GM18909 (cell line): Measurements from ENCODE around the gene DNAH10.

Source experiments
- ATAC-seq: cut with Tn5 transposase; IDR thresholded peaks from one replicate; pipeline ENCODE4 v1.9.1; 2021; ENCODE audit warnings: mild to moderate bottlenecking; ENCODE audit not compliant: unreplicated experiment, poor library complexity

DNAH10 gene

DNA sequence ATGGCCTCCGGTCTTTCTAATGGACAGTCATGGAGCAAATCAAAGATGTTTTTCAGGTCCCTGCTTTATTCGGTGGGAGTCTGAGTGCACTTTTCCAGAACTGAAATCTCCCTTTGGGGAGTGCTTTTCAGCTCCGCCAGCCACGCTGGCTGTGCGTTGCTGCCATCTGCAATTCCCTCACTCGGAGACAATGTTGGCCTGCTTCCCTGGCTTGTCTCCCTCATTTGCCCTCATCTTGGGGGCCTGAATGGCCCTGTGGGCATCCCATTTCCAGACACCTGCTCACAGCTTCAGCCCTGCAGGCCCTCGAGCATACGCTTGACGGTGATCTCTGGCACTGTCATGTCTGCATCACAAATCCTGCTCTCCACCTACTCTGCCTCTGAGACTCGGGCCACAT is 106.7 kb downstream of the DNAH10 start:
- no peak for ATAC-seq

DNA sequence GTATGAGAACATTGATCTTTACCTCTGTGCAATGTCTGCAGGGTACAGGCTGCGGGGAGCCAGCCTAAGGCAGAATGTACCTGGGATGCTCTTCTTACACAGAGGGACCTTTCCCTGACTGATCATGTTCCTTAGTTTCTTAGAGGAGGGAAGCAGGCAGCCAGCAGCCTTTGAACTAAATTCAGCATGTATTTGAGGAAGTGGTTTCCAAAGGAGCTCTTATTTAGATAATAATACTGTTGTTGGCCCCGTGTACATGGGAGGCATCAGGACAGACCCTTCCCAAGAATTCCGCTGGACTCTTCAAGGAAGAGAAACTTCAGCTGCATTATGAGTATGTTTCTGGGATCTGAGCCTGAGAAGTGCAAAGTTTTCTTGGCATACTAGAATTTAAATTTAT is 111.7 kb downstream of the DNAH10 start:
- no peak for ATAC-seq

DNA sequence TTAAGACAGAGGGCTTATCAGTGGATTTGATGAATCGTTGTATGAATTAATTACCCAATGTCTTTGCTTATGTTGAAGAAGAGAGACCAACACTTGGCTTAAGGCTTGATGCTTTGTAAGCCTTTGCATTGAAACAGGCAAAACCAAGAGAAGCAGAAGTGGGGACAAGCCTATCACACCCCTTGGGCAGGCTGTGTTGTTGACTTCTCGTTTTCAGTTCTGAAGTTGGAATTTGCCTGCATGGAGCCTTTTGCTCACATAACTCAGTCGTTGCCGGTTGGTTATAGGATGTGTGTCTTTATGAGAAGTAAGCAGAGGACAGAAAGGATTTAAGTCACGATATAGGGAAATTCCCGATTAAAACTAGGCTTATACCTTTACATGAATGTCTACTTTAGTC is 115.9 kb downstream of the DNAH10 start:
- no peak for ATAC-seq

DNA sequence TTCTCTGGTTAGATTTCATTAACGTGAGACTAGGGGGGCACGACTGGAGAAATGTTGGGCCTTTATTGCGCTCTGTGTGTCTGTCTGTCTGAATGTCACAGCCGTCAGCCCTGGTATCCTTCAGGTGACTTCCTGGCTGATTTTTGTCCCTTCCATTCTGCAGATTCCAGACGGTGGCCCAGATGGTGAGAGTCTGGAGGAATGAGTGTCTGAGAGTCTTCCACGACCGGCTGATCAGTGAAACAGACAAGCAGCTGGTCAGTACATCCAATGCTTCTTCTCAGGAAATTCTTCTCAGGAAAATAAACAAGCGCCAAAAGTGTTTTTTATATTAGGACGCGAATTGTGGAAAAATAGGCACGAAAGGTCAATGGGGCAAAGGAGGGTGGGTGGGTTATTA is 117.0 kb downstream of the DNAH10 start:
- no peak for ATAC-seq

- no peak for ATAC-seq
Measured at GRCh38 chr12:123879691-123880090, 117.6 kb downstream of the DNAH10 start.

GRCh38 chr12:123882161-123882705 is 120.1 kb downstream of the DNAH10 start:
- no peak for ATAC-seq

DNA sequence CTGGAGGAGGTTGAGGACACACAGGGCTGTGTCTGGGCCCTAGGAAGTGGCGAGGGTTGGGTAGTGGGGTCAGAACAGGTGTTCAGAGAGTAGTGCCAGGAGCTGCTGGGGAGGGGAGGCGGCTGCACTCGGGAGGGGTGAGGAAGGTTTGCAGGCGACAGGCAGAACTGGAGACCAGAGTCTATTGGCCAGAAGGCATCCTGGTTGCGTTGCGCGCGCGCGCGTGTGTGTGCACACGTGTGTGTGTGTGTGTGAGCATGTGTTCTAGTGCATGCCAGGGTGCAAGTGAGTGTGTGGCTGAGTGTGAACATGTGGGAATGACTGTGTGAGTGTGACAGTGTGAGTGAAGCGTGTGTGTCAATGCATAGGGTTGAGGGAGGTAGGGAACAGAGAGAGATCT is 124.2 kb downstream of the DNAH10 start:
- ATAC-seq: no peak

DNA sequence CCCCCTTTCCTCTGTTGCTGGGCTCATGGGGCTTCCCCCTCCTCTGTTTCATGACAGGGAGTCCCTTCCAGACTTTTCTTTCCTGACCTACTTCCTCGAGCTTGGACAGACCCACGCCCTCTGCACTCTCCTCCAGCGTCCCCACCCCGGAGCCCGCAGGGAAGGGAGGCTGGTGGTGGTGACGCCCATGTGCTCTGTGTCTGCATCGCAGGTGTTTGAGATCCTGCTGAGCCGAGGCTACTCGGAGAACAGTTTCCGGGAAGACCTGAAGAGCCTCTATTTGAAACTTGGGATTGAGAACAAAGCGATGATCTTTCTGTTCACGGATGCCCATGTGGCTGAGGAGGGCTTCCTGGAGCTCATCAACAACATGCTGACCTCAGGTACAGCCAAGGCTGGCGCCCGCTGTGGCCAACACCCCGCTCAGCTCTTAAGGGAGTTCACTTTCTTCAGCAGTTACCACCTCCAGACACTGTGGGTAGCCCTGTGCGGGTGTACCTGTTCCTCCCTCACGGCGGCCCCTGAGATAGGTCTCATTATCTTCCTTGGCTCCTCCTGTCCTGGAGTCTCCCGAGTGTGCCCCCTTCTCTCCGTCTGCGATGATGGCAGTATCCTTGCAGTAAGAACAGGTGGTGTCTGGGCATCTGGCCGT is 125.0 kb downstream of the DNAH10 start:
- ATAC-seq: no peak

- ATAC-seq: no peak
Measured at GRCh38 chr12:123888989-123889388, 126.9 kb downstream of the DNAH10 start.

DNA sequence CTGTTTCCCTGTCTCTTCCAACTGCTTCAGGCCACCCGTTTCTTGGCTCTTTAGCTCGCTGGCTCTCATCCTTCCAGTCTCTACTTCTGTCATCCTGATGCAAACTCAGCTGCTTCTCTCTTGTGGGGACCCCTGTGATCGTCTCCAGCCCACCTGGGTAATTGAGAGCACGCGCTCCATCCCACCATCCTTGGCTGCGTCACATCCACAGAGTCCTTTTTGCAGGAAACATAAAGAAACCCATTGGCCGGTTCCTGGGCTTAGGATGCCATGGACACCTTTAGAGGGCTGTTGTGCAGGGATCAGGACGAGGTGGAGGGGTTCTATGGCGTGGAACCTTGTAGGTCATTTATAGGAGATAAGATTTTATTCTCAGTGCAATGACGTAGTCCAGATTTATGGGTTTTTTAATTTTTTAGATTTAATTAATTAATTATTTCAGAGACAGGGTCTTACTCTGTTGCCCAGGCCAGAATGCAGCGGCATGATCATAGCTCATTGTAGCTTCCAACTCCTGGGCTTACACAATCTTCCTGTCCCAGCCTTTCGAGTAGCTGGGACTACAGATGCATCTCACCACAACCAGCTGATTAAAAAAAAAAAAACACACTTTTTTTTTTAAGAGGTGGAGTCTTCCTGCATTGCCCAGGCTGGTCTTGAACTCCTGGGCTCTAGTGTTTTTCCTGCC is 127.9 kb downstream of the DNAH10 start:
- no peak for ATAC-seq

GRCh38 chr12:123890536-123890902 is 128.4 kb downstream of the DNAH10 start:
- no peak for ATAC-seq

- ATAC-seq: no peak
Measured at GRCh38 chr12:123891011-123891410, 128.9 kb downstream of the DNAH10 start.

GRCh38 chr12:123891516-123892179 is 129.5 kb downstream of the DNAH10 start:
- ATAC-seq: no peak

DNA sequence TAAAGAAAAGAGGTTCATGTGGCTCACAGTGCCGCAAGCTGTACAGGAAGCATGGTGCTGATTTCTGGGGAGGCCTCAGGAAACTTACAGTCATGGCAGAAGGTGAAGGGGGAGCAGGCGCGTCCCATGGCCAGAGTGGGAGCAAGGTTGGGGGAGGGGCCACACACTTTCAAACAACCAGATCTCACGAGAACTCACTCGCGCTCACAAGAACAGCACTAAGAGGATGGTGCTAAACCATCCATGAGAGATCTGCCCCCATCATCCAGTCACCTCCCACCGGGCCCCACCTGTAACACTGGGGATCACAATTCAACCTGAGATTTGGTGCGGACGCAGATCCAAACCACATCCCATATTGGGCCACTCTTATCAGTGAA is 130.1 kb downstream of the DNAH10 start:
- ATAC-seq: no peak

GRCh38 chr12:123892853-123893252 is 130.8 kb downstream of the DNAH10 start:
- ATAC-seq: no peak

DNA sequence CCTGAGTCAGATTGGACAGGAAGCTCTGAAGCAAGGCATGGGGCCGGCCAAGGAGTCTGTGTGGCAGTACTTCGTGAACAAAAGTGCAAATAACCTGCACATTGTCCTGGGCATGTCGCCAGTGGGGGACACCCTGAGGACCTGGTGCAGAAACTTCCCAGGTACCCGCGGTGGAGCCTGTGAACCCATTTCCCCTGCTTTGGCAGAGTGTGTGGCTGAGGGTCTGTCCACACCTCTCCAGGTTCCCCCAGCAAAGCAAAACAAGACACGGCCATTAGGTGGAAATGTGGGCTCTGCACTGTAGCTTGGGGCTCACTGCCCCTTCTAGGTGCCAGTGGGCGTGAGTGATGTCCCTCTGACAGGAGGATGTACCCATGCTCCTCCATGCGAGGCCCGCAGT is 131.2 kb downstream of the DNAH10 start:
- no peak for ATAC-seq

GRCh38 chr12:123894823-123895345 is 132.8 kb downstream of the DNAH10 start:
- no peak for ATAC-seq

DNA sequence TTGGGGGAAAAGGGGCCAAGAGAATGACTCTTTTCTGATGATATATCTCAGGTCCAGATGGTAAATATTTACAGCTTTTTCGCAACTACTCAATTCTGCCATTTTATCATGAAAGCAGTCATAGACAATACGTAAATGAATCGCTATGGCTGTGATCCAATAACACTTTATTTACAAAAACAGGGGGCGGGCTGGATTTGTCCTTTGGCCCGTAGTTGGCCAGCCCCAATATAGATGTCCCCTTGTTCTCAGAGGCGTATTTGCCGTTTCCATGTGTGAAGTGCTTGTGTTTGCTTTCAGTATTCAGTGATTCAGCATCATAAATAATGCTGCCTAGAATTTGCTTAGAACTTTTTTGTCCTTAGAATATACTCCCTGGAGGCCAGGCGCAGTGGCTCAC is 133.3 kb downstream of the DNAH10 start:
- ATAC-seq: no peak

DNA sequence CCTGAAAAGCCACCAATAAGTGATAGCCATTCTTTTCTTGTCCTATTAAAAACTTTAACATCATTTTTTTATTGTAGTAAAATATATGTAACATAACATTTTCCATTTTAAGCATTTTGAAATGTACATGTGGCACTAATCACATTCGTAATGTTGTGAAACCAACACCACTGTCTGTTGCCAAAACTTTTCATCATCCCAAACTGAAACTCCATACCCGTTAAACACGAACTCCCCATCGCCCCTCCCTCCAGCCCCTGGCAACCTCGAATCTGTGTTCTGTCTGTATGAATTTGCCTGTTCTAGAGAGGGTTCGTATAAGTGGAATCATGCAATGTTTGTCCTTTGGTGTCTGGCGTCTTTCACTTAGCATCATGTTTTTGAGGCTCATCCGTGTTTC is 134.7 kb downstream of the DNAH10 start:
- no peak for ATAC-seq

DNA sequence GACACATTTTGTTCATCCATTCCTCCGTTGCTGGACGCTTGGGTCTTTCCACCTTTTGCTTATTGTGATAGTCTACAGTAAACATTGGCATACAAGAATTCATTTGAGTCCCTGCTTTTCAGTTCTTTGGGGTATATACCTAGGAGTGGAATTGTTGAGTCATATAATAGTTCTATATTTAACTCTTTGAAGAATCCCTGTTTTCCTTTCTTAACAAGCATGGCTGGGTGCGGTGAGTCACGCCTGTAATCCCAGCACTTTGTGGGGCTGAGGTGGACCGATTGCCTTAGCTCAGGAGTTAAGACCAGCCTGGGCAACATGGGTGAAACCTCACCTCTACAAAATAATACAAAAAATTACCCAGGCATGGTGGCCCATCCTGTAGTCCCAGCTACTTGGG is 135.1 kb downstream of the DNAH10 start:
- ATAC-seq: no peak

GRCh38 chr12:123898673-123899072 is 136.6 kb downstream of the DNAH10 start:
- no peak for ATAC-seq
